ENCODE measurements around the gene CCDC116. TPM values are rescaled to one million over a fixed set of nuclear protein-coding genes. Genes with fewer than 3 reads are reported as not detected.

Gene CCDC116
- total and polyA plus RNA-seq, 4 donors, result 0.37 to 0.74 (median 0.72) TPM

GRCh38 chr22:21639359-21639758 is 6.8 kb downstream of the CCDC116 start:
- peaks cover 0 to 4% (median 0%) of the 10 kb centered on the region in 4 donors for H3K36me3 ChIP-seq (ENCODE audit: control insufficient read depth in 4 of 4, insufficient read depth in 4 of 4, low read length in 4 of 4)
- no peak for ATAC-seq (ENCODE audit: insufficient read depth, low FRiP score)
- no peak overlapping the region for H3K9ac ChIP-seq (ENCODE audit: insufficient read depth in 1 of 2, low read length in 2 of 2)
- no peak for DNase-seq
- H3K4me1 ChIP-seq (ENCODE audit: control insufficient read depth in 5 of 5, insufficient read depth in 5 of 5, low read length in 5 of 5), result peaks cover 0 to 18% (median 3%) of the 10 kb centered on the region in 5 donors
- no peaks in the 10 kb centered on the region for H3K27me3 ChIP-seq (ENCODE audit: control insufficient read depth in 3 of 3, insufficient read depth in 3 of 3, low read length in 2 of 3)
- no peak for TF ChIP-seq CTCF (IDR thresholded peaks at IDR 0.05; ENCODE audit: control extremely low read depth, extremely low read depth)
- H3K4me3 ChIP-seq, result no peak overlapping the region
- no peaks in the 10 kb centered on the region for H3K9me3 ChIP-seq (ENCODE audit: control insufficient read depth in 4 of 4, insufficient read depth in 3 of 4, low read length in 3 of 4)
- WGBS, 2 donors, result 85 to 90% methylated on average over 4 of the region's 4 CpGs
- no peak overlapping the region for H3K27ac ChIP-seq (ENCODE audit: low read depth in 1 of 2, low read length in 1 of 2)

- no peak overlapping the region for H3K9ac ChIP-seq (ENCODE audit: insufficient read depth in 1 of 2, low read length in 2 of 2)
- TF ChIP-seq CTCF (IDR thresholded peaks at IDR 0.05; ENCODE audit: control extremely low read depth, extremely low read depth), result no peak
- H3K36me3 ChIP-seq (ENCODE audit: control insufficient read depth in 4 of 4, insufficient read depth in 4 of 4, low read length in 4 of 4), result peaks cover 0 to 4% (median 0%) of the 10 kb centered on the region in 4 donors
- no peaks in the 10 kb centered on the region for H3K9me3 ChIP-seq (ENCODE audit: control insufficient read depth in 4 of 4, insufficient read depth in 3 of 4, low read length in 3 of 4)
- no peak for ATAC-seq (ENCODE audit: insufficient read depth, low FRiP score)
- H3K27me3 ChIP-seq (ENCODE audit: control insufficient read depth in 3 of 3, insufficient read depth in 3 of 3, low read length in 2 of 3), result no peaks in the 10 kb centered on the region
- no peak for DNase-seq
- WGBS, 2 donors, result 87 to 88% methylated on average over 5 of the region's 5 CpGs
- H3K27ac ChIP-seq (ENCODE audit: low read depth in 1 of 2, low read length in 1 of 2), result no peak overlapping the region
- no peak overlapping the region for H3K4me3 ChIP-seq
- peaks cover 0 to 18% (median 3%) of the 10 kb centered on the region in 5 donors for H3K4me1 ChIP-seq (ENCODE audit: control insufficient read depth in 5 of 5, insufficient read depth in 5 of 5, low read length in 5 of 5)
These were observed 8.2 kb downstream of the CCDC116 start for GRCh38 chr22:21640810-21641209.

- H3K9ac ChIP-seq (ENCODE audit: insufficient read depth in 1 of 2, low read length in 2 of 2), result peak overlapping the region in 1 of 2 donors; percentile 3
- peak overlapping the region in 1 of 2 donors; percentile 55 for H3K27ac ChIP-seq (ENCODE audit: low read depth in 1 of 2, low read length in 1 of 2)
- peak; percentile 23 for TF ChIP-seq CTCF (IDR thresholded peaks at IDR 0.05; ENCODE audit: control extremely low read depth, extremely low read depth)
- 5 to 7% methylated on average over 9 of the region's 9 CpGs for WGBS, 2 donors
- no peak for ATAC-seq (ENCODE audit: insufficient read depth, low FRiP score)
- peaks cover 0 to 18% (median 3%) of the 10 kb centered on the region in 5 donors for H3K4me1 ChIP-seq (ENCODE audit: control insufficient read depth in 5 of 5, insufficient read depth in 5 of 5, low read length in 5 of 5)
- no peaks in the 10 kb centered on the region for H3K9me3 ChIP-seq (ENCODE audit: control insufficient read depth in 4 of 4, insufficient read depth in 3 of 4, low read length in 3 of 4)
- peak; percentile 44 to 60 (median 52) for DNase-seq
- no peak overlapping the region for H3K4me3 ChIP-seq
- no peaks in the 10 kb centered on the region for H3K27me3 ChIP-seq (ENCODE audit: control insufficient read depth in 3 of 3, insufficient read depth in 3 of 3, low read length in 2 of 3)
- H3K36me3 ChIP-seq (ENCODE audit: control insufficient read depth in 4 of 4, insufficient read depth in 4 of 4, low read length in 4 of 4), result peaks cover 0 to 8% (median 0%) of the 10 kb centered on the region in 4 donors
These were observed 8.8 kb downstream of the CCDC116 start for GRCh38 chr22:21641417-21641788.
